Thyroid gland (tissue), 4 donors: Measurements from ENCODE around the gene PREP. TPM values are rescaled to one million over a fixed set of nuclear protein-coding genes. Genes with fewer than 3 reads are reported as not detected.

Experiments used
- DNase-seq, 2 donors: peaks; one replicate each; pipeline ENCODE4 v3.0.0-alpha.2; 2019
- H3K27ac ChIP-seq, 3 donors: fragments of 200-600 bp; sonication (generic); 1 replicate in 2 of 3; 2 replicates in 1 of 3; pipeline ENCODE4 v1.5.1; 2016 to 2019; ENCODE audit warnings: mild to moderate bottlenecking in 1 of 3, moderate library complexity in 1 of 3
- H3K27me3 ChIP-seq: fragments of 200-600 bp; sonication (generic); one replicate; pipeline ENCODE4 v1.5.1; 2019
- H3K36me3 ChIP-seq, 2 donors: fragments of 200-600 bp; sonication (generic); one replicate each; pipeline ENCODE4 v1.5.1; 2016 to 2019
- H3K4me1 ChIP-seq, 2 donors: fragments of 200-600 bp; sonication (generic); one replicate each; pipeline ENCODE4 v1.5.1; 2017 to 2019
- H3K4me3 ChIP-seq, 3 donors: fragments of 200-600 bp; sonication (generic); replicated peaks in 1 of 3; 1 replicate in 2 of 3; 2 replicates in 1 of 3; pipeline ENCODE4 v1.5.1; 2016; ENCODE audit warnings: mild to moderate bottlenecking in 1 of 3
- H3K9me3 ChIP-seq: fragments of 200-600 bp; sonication (generic); one replicate; pipeline ENCODE4 v1.5.1; 2017
- POLR2A ChIP-seq, 2 donors: fragments of 450-650 bp; IDR thresholded peaks; one replicate each; pipeline ENCODE4 v1.6.1; 2017; ENCODE audit warnings: antibody characterized with exemption in 2 of 2, mild to moderate bottlenecking in 2 of 2, moderate library complexity in 1 of 2
- WGBS, 2 donors: methylation state at CpG; one replicate each; pipeline ENCODE4 v1.1.5; 2017; 5-methylcytosine and 5-hydroxymethylcytosine counted together
- intact Hi-C: fragments of 100-400 bp; cut with DNase I; formaldehyde crosslinking; loops from one replicate; pipeline ENCODE4 v1.15.1; 2023
- total RNA-seq, 4 donors: library from RNA; depleted of rRNA; stranded (reverse); fragments of >200 nt; gene quantifications; one replicate each; pipeline ENCODE4 v1.2.3, GENCODE V29; 2016
- TF ChIP-seq, protein P1 (sequence below), 6 experiments: fragments of 200-600 bp in 3 of 6; fragments of 450-650 bp in 3 of 6; sonication (generic) in 3 of 6; IDR thresholded peaks; one replicate each; pipeline ENCODE4 v1.5.1; 2016 to 2019; ENCODE audit warnings: antibody characterized with exemption in 6 of 6, mild to moderate bottlenecking in 2 of 6, inconsistent platforms in 1 of 6, moderate library complexity in 1 of 6

PREP gene
- total RNA-seq, 4 donors from 2014 or later = 13.7 to 21.7 (median 16.6) TPM

DNA sequence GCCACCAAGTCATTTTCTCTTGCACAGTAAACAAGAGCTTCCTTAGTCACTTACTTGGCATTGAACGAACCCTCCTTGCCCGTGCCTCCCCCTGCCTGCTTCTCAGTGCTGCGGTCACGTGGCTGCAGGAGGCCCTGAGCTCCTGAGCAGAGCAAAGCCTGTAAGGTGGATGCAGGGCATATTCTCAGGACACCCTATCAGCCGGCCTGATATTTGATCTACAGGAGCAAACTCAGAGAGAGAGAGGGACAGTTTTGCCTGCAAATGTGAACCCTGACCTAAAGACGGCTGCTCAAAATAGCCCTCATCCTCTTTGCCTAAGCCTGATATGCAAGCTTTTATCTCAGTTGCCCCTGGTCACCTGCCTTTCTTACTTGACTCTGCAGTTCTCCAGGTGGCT lies 130.1 kb downstream of the PREP start:
- H3K27me3 ChIP-seq = no peaks in the 10 kb centered on the region
- TF ChIP-seq POLR2A (IDR thresholded peaks at IDR 0.05) = no peak
- TF ChIP-seq, protein P1, sequence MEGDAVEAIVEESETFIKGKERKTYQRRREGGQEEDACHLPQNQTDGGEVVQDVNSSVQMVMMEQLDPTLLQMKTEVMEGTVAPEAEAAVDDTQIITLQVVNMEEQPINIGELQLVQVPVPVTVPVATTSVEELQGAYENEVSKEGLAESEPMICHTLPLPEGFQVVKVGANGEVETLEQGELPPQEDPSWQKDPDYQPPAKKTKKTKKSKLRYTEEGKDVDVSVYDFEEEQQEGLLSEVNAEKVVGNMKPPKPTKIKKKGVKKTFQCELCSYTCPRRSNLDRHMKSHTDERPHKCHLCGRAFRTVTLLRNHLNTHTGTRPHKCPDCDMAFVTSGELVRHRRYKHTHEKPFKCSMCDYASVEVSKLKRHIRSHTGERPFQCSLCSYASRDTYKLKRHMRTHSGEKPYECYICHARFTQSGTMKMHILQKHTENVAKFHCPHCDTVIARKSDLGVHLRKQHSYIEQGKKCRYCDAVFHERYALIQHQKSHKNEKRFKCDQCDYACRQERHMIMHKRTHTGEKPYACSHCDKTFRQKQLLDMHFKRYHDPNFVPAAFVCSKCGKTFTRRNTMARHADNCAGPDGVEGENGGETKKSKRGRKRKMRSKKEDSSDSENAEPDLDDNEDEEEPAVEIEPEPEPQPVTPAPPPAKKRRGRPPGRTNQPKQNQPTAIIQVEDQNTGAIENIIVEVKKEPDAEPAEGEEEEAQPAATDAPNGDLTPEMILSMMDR (IDR thresholded peaks at IDR 0.05) = no peak
- peak; percentile 64 to 67 for DNase-seq
- no peaks in the 10 kb centered on the region for H3K9me3 ChIP-seq
- intact Hi-C loops = no loop called here
- WGBS, 2 donors = 14% methylated on average over 6 of the region's 6 CpGs
- no peak overlapping the region for H3K4me3 ChIP-seq
- H3K4me1 ChIP-seq = no peaks in the 10 kb centered on the region
- H3K27ac ChIP-seq = no peak overlapping the region
- H3K36me3 ChIP-seq = peaks cover 1 to 6% of the 10 kb centered on the region in 2 donors

DNA sequence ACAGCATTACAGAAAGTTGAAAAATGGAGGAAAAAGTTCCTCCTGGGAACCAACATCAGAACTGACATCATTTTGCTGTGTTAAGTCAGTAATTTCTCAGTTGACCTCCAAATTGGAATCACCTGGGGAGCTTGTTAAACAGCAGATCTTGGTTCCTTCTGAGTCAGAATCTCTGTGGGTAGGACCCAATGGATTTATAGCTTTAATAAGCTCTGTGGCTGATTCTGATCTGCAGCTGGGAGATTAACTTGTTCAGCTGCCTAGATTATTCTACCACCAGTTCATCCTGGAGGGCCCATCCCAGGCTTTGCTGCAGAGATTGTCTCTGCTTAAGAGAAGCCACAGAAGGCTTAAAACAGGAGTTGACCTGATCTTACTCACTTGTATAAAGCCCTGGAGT lies 132.4 kb downstream of the PREP start:
- Histone ChIP-seq H3K36me3 (no peaks in the 10 kb centered on the region), H3K9me3 (no peaks in the 10 kb centered on the region), H3K27ac (no peak overlapping the region), H3K4me3 (no peak overlapping the region), H3K4me1 (no peaks in the 10 kb centered on the region), H3K27me3 (no peaks in the 10 kb centered on the region)
- TF ChIP-seq, protein P1 (IDR thresholded peaks at IDR 0.05) = no peak
- no peak for TF ChIP-seq POLR2A (IDR thresholded peaks at IDR 0.05)
- intact Hi-C loops = no loop called here
- DNase-seq = no peak

DNA sequence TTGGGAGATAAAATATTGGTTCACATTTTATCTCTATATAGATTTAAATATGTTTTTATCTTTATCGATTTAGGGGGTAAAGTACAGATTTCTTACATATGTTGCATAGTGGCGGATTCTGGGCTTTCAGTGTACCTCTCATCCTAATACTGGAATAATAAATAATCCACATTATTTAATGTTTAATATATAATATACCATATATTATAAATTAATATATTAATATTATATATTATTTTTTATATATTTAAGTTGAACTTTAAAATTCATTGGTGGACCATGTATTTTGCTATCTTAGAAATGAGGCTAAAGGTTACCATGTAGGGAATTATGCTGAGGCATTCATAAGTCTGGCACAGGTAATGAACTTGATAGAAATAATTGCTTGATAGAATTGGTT lies 133.5 kb downstream of the PREP start:
- WGBS, 2 donors = 96 to 98% methylated on average over 2 of the region's 2 CpGs
- H3K4me3 ChIP-seq = no peak overlapping the region
- H3K27ac ChIP-seq = no peak overlapping the region
- H3K27me3 ChIP-seq = no peaks in the 10 kb centered on the region
- H3K4me1 ChIP-seq = no peaks in the 10 kb centered on the region
- TF ChIP-seq, protein P1 (IDR thresholded peaks at IDR 0.05) = no peak
- no peak for TF ChIP-seq POLR2A (IDR thresholded peaks at IDR 0.05)
- H3K9me3 ChIP-seq = no peaks in the 10 kb centered on the region
- intact Hi-C loops = no loop called here
- DNase-seq = no peak
- H3K36me3 ChIP-seq = no peaks in the 10 kb centered on the region

DNA sequence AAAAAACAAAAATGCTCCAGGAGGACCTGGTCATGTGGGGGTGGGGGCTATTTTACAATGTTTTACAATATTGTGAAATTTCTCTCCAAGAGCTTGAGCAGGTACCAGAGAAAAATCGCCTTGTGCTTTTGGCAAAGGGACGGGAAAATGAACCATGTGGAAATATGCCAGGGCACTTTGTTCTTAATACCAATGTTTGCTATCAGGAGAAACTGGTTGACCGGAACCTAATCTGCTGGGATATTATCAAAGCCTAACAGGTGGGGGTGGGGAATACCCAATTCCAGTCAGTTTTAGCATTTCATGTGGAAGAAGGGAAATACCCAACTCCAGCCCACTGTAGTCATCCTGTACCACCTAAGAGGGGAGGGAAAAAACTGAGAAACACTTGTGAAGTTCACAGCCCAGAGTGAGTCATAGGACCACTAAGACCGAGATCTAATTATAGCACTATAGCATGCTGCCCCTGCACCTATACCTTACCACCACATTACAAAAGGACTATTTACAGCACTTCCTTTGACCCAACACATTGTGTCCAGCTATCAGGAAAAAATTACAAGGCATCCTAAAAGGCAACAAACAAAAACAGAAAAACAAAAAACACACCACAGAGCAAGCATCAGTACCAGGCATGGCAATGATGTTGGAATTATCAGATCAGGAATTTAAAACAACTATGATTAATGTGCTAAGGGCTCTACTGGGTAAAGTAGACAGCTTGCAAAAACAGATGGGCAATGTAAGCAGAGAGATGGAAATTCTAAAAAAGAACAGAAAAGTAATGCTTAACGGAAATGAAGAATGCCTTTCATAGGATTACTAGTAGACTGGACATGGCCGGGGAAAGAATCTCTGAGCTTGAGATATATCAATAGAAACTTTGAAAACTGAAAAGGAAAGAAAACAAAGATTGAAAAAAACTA lies 138.9 kb downstream of the PREP start:
- Histone ChIP-seq H3K27me3 (no peaks in the 10 kb centered on the region), H3K4me3 (no peak overlapping the region), H3K9me3 (no peaks in the 10 kb centered on the region), H3K36me3 (no peaks in the 10 kb centered on the region), H3K4me1 (peaks cover 10 to 14% of the 10 kb centered on the region in 2 donors), H3K27ac (no peak overlapping the region)
- no peak for DNase-seq
- TF ChIP-seq POLR2A (IDR thresholded peaks at IDR 0.05) = no peak
- TF ChIP-seq, protein P1 (IDR thresholded peaks at IDR 0.05) = no peak
- WGBS, 2 donors = 71 to 76% methylated on average over 6 of the region's 6 CpGs
- intact Hi-C loops = no loop called here
